Central memory CD8-positive, alpha-beta T cell (primary cell): ENCODE results near the gene DGKB.

ENCODE experiments used
- ATAC-seq: fragments of 150-1000 bp; cut with Tn5 transposase; replicated peaks from 2 replicates; pipeline ENCODE4 v1.10.0; 2022; ENCODE audit warnings: mild to moderate bottlenecking, moderate FRiP score, moderate number of reproducible peaks; ENCODE audit not compliant: poor library complexity, severe bottlenecking; ENCODE audit errors: extremely low read depth
- DNase-seq, 2 donors: peaks; one replicate each; pipeline ENCODE4 v3.0.0; 2021; ENCODE audit warnings: low spot score in 2 of 2
- H3K27ac Mint-ChIP-seq: one replicate; pipeline ENCODE4 v1.8.0; 2022; ENCODE audit warnings: low read depth, mild to moderate bottlenecking, moderate library complexity, mixed read lengths
- H3K27me3 Mint-ChIP-seq: one replicate; pipeline ENCODE4 v1.8.0; 2022; ENCODE audit warnings: mixed read lengths
- H3K36me3 Mint-ChIP-seq: one replicate; pipeline ENCODE4 v1.8.0; 2022; ENCODE audit warnings: mild to moderate bottlenecking, moderate library complexity, mixed read lengths; ENCODE audit not compliant: insufficient read depth
- H3K4me1 Mint-ChIP-seq: one replicate; pipeline ENCODE4 v1.8.0; 2022; ENCODE audit warnings: mixed read lengths
- H3K4me3 Mint-ChIP-seq: one replicate; pipeline ENCODE4 v1.8.0; 2022; ENCODE audit warnings: mild to moderate bottlenecking, moderate library complexity, mixed read lengths
- H3K9me3 Mint-ChIP-seq: one replicate; pipeline ENCODE4 v1.8.0; 2022; ENCODE audit warnings: mixed read lengths

Gene DGKB

DNA sequence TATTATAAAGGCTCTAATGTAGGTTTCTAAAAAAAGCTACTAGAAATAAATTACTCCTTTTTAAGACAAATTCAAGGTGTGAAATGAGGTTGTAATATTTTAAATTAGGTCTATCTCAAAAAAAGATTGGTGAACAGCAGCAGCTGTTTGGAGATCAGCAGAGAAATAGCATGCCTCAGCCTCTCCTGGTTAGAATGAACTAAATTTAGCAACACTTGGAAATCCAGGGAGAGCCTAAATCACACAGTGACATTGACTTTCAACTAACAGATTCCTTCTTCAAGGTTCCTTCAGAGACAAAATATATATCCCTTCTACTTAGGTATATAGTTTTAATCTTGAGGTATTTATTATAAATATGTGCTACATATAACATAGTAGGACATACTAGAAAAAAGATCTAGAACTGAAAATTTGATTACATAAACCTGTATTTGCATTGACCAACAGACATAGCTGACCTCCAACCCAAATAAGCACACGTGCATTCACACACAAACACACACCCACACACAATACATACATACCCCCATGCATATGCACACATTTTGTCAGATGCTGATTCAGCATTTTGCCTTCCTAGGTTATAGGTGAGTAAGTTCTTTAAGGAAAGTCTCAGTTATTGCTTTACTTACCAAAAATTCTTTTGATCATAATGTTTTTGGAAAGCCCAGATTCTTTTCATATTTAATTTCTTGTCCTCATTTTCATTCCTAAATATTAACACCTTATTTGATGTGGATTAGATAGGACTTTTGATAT lies 47.3 kb downstream of the DGKB start:
- Mint-ChIP-seq H3K27me3 (no peaks in the 10 kb centered on the region), H3K36me3 (no peaks in the 10 kb centered on the region), H3K27ac (no peak overlapping the region), H3K4me1 (no peaks in the 10 kb centered on the region), H3K4me3 (no peak overlapping the region), H3K9me3 (peaks cover under 1% of the 10 kb centered on the region)
- DNase-seq (no peak), ATAC-seq (no peak)

DNA sequence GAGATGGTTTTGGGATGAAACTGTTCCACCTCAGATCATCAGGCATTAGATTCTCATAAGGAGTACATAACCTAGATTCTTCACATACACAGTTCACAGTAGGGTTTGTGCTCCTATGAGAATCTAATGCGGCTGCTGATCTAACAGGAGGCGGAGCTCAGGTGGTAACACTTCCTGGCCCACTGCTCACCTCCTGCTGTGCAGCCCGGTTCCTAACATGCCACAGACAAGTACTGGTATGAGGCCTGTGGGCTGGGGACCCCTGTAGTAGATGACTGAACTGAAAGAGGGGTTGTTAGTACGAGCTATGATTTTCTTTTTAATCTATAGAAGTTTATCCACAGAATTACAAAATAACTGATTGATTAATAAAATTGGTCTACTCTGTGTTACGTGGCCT lies 48.1 kb downstream of the DGKB start:
- H3K4me1 Mint-ChIP-seq: no peaks in the 10 kb centered on the region
- DNase-seq (no peak), ATAC-seq (no peak)

DNA sequence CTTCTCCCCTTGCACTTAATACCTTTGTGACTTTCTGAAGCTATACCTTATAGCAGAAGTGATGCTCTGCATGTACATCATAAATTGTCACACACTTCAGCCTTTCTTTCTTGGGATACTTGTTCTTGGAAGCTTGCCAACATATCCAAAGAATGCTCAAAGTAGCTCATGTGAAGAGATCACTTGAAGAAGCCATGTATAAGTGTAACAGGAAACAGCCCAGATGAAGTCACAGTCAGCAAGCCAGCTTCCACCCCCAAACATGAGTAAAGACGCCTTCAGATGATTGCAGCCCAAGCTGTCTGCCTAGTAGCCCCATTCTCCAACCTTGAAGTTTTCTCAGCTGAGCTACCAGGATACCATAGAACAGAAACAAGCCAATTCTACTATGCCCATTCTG lies 50.9 kb downstream of the DGKB start:
- Mint-ChIP-seq H3K9me3 (peaks cover 9% of the 10 kb centered on the region), H3K4me3 (no peak overlapping the region), H3K27ac (no peak overlapping the region), H3K4me1 (no peaks in the 10 kb centered on the region), H3K36me3 (no peaks in the 10 kb centered on the region), H3K27me3 (no peaks in the 10 kb centered on the region)
- no peak for ATAC-seq
- no peak for DNase-seq

More for the DNA sequence above, 48.1 kb downstream of the DGKB start:
- H3K9me3 Mint-ChIP-seq: peaks cover 8% of the 10 kb centered on the region
- H3K36me3 Mint-ChIP-seq: no peaks in the 10 kb centered on the region
- no peak overlapping the region for H3K27ac Mint-ChIP-seq
- H3K27me3 Mint-ChIP-seq: no peaks in the 10 kb centered on the region
- no peak overlapping the region for H3K4me3 Mint-ChIP-seq

DNA sequence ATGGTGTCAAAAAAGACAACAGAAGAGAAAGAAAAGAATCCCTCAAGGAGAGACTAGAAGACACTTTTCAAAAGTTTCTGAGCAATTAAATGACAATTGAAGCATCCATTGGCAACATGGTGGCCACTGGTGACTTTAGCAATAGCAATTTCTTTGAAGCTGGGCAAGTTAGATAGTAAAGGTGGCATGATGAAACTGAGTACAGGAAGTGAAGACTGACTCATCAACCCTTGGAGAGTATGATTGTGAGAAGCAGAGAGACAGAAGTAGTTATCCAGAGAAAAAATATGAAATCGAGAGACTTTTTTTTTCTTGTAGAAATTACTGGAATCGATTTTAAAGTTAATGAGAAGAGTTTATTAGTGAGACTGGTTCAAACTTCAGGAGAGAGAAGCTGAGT lies 52.5 kb downstream of the DGKB start:
- Mint-ChIP-seq H3K4me3 (no peak overlapping the region), H3K4me1 (no peaks in the 10 kb centered on the region), H3K27me3 (no peaks in the 10 kb centered on the region), H3K27ac (no peak overlapping the region), H3K9me3 (peaks cover 9% of the 10 kb centered on the region), H3K36me3 (no peaks in the 10 kb centered on the region)
- no peak for ATAC-seq
- no peak for DNase-seq

- peaks cover 9% of the 10 kb centered on the region for H3K9me3 Mint-ChIP-seq
- DNase-seq: no peak
- H3K27me3 Mint-ChIP-seq: no peaks in the 10 kb centered on the region
- ATAC-seq: no peak
- H3K4me1 Mint-ChIP-seq: no peaks in the 10 kb centered on the region
- H3K36me3 Mint-ChIP-seq: no peaks in the 10 kb centered on the region
- H3K4me3 Mint-ChIP-seq: no peak overlapping the region
- no peak overlapping the region for H3K27ac Mint-ChIP-seq
These were observed 56.1 kb downstream of the DGKB start for GRCh38 chr7:14846405-14846804.

DNA sequence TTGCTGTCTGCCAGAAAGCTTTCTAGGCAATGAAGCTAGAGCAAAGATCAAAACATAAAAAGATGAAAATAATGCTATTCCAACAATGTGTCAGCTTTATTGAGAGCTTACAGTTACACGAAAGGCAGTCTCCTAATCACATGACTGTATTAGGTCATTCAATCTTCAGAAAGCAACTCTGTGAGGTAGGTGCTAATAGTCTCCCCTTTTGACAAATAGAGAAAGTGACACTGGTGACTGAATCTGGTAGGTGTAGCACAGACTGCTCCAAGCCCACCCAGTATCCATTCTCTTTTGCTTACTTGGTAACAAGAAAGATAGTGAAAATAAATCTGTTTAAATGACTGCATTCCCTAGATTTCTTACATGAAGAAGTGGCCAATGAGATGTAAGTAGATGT lies 58.8 kb downstream of the DGKB start:
- DNase-seq: no peak
- no peak overlapping the region for H3K4me3 Mint-ChIP-seq
- no peaks in the 10 kb centered on the region for H3K4me1 Mint-ChIP-seq
- peaks cover 5% of the 10 kb centered on the region for H3K9me3 Mint-ChIP-seq
- H3K27ac Mint-ChIP-seq: no peak overlapping the region
- H3K27me3 Mint-ChIP-seq: no peaks in the 10 kb centered on the region
- ATAC-seq: no peak
- H3K36me3 Mint-ChIP-seq: no peaks in the 10 kb centered on the region

GRCh38 chr7:14842523-14842922 lies 60.0 kb downstream of the DGKB start:
- Mint-ChIP-seq H3K27me3 (no peaks in the 10 kb centered on the region), H3K36me3 (no peaks in the 10 kb centered on the region), H3K4me3 (no peak overlapping the region), H3K27ac (no peak overlapping the region), H3K4me1 (no peaks in the 10 kb centered on the region), H3K9me3 (peaks cover 5% of the 10 kb centered on the region)
- no peak for DNase-seq
- no peak for ATAC-seq

GRCh38 chr7:14841869-14842268 lies 60.7 kb downstream of the DGKB start:
- Mint-ChIP-seq H3K4me3 (no peak overlapping the region), H3K27ac (no peak overlapping the region), H3K27me3 (no peaks in the 10 kb centered on the region), H3K9me3 (peaks cover 5% of the 10 kb centered on the region), H3K4me1 (no peaks in the 10 kb centered on the region), H3K36me3 (no peaks in the 10 kb centered on the region)
- ATAC-seq: no peak
- DNase-seq: no peak

GRCh38 chr7:14841086-14841485 lies 61.5 kb downstream of the DGKB start:
- Mint-ChIP-seq H3K27ac (no peak overlapping the region), H3K36me3 (no peaks in the 10 kb centered on the region), H3K9me3 (peaks cover 5% of the 10 kb centered on the region), H3K27me3 (no peaks in the 10 kb centered on the region), H3K4me1 (no peaks in the 10 kb centered on the region), H3K4me3 (no peak overlapping the region)
- no peak for ATAC-seq
- DNase-seq: no peak

GRCh38 chr7:14839307-14839706 lies 63.2 kb downstream of the DGKB start:
- H3K27ac Mint-ChIP-seq: no peak overlapping the region
- no peak for DNase-seq
- H3K4me1 Mint-ChIP-seq: no peaks in the 10 kb centered on the region
- no peaks in the 10 kb centered on the region for H3K27me3 Mint-ChIP-seq
- no peak for ATAC-seq
- H3K9me3 Mint-ChIP-seq: peaks cover 5% of the 10 kb centered on the region
- no peaks in the 10 kb centered on the region for H3K36me3 Mint-ChIP-seq
- no peak overlapping the region for H3K4me3 Mint-ChIP-seq

GRCh38 chr7:14837216-14837615 lies 65.3 kb downstream of the DGKB start:
- no peak for ATAC-seq
- Mint-ChIP-seq H3K27ac (no peak overlapping the region), H3K9me3 (peaks cover 11% of the 10 kb centered on the region), H3K27me3 (no peaks in the 10 kb centered on the region), H3K4me1 (no peaks in the 10 kb centered on the region), H3K36me3 (no peaks in the 10 kb centered on the region), H3K4me3 (no peak overlapping the region)
- no peak for DNase-seq

- DNase-seq: no peak
- no peaks in the 10 kb centered on the region for H3K4me1 Mint-ChIP-seq
These were observed 65.9 kb downstream of the DGKB start for GRCh38 chr7:14836571-14837189.

DNA sequence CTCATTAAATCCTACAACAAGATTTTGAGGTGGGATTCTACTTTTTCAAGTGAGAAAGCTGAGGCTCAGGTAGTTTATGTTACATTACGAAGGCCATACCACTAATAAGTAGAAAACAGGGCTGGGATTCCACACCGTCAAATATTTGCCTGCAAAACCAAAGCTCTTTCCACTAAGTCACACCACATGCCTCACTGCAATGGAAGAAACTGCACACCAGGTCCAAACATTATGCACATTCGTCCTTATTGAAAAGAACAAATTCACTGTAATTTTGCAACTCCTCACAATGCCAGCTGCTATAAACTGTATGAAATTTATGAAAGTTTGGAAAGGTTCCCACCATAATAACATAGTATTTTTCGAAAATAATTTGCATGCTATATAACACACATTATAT lies 66.5 kb downstream of the DGKB start:
- DNase-seq (no peak), ATAC-seq (no peak)
- Mint-ChIP-seq H3K27me3 (no peaks in the 10 kb centered on the region), H3K9me3 (peaks cover 11% of the 10 kb centered on the region), H3K4me1 (no peaks in the 10 kb centered on the region), H3K27ac (no peak overlapping the region), H3K4me3 (no peak overlapping the region), H3K36me3 (no peaks in the 10 kb centered on the region)

More at GRCh38 chr7:14836571-14837189, 65.9 kb downstream of the DGKB start:
- Mint-ChIP-seq H3K27me3 (no peaks in the 10 kb centered on the region), H3K4me3 (no peak overlapping the region), H3K27ac (no peak overlapping the region), H3K36me3 (no peaks in the 10 kb centered on the region), H3K9me3 (peaks cover 11% of the 10 kb centered on the region)
- no peak for ATAC-seq
